ENCODE results near the gene ATRN.

DNA sequence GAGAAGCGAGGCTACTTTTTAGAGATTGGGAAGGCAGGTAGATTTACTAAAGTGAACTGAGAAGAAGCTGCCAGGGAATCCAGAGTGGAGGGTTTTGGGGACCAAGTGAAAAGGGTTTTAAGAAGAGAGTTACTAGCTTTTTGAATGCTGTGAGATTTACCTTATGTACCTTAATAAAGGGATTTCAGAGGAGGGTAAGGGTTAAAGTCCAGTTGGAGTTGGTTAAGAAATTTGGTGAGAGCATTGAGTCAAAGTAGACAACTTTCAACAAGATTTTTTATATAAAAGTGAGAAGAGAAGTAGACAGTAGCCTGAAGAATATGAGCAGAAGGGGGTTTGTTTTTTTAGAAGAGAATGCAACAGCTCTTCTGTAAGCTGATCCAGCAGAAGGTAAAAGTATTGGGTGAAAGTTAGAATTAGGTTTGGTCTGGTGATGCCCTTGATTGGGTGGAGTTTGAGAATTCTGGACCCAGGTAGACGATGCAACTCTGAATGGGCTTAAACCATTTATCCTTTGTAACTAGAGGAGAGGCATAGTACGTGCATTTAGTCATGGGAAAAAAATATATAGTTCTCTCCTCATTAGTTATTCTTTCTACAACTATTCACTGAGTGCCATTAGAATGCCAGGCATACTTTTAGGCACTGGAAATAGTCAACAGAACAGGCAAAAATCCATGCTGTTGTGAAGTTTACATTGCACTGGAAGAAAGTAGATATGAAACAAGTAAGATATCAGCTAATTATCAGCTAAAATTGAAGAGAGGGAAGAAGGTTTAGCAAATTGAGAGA, 44.8 kb downstream of the ATRN start:
- no peak for TF ChIP-seq MAX (CRISPR knock-in tag; IDR thresholded peaks at IDR 0.05)
- TF ChIP-seq, protein P1, sequence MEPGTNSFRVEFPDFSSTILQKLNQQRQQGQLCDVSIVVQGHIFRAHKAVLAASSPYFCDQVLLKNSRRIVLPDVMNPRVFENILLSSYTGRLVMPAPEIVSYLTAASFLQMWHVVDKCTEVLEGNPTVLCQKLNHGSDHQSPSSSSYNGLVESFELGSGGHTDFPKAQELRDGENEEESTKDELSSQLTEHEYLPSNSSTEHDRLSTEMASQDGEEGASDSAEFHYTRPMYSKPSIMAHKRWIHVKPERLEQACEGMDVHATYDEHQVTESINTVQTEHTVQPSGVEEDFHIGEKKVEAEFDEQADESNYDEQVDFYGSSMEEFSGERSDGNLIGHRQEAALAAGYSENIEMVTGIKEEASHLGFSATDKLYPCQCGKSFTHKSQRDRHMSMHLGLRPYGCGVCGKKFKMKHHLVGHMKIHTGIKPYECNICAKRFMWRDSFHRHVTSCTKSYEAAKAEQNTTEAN (CRISPR knock-in tag; IDR thresholded peaks at IDR 0.05), result no peak
- no peak for TF ChIP-seq CTCF (IDR thresholded peaks at IDR 0.05)
- TF ChIP-seq, protein P2, sequence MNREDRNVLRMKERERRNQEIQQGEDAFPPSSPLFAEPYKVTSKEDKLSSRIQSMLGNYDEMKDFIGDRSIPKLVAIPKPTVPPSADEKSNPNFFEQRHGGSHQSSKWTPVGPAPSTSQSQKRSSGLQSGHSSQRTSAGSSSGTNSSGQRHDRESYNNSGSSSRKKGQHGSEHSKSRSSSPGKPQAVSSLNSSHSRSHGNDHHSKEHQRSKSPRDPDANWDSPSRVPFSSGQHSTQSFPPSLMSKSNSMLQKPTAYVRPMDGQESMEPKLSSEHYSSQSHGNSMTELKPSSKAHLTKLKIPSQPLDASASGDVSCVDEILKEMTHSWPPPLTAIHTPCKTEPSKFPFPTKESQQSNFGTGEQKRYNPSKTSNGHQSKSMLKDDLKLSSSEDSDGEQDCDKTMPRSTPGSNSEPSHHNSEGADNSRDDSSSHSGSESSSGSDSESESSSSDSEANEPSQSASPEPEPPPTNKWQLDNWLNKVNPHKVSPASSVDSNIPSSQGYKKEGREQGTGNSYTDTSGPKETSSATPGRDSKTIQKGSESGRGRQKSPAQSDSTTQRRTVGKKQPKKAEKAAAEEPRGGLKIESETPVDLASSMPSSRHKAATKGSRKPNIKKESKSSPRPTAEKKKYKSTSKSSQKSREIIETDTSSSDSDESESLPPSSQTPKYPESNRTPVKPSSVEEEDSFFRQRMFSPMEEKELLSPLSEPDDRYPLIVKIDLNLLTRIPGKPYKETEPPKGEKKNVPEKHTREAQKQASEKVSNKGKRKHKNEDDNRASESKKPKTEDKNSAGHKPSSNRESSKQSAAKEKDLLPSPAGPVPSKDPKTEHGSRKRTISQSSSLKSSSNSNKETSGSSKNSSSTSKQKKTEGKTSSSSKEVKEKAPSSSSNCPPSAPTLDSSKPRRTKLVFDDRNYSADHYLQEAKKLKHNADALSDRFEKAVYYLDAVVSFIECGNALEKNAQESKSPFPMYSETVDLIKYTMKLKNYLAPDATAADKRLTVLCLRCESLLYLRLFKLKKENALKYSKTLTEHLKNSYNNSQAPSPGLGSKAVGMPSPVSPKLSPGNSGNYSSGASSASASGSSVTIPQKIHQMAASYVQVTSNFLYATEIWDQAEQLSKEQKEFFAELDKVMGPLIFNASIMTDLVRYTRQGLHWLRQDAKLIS (CRISPR knock-in tag; IDR thresholded peaks at IDR 0.05; ENCODE audit: borderline replicate concordance), result no peak
- no peak for TF ChIP-seq SMAD3 (CRISPR knock-in tag; IDR thresholded peaks at IDR 0.05; ENCODE audit: borderline replicate concordance)
- no peak for TF ChIP-seq SP1 (CRISPR knock-in tag; conservative IDR thresholded peaks at IDR 0.05)
- no peak for TF ChIP-seq CREM (CRISPR knock-in tag; IDR thresholded peaks at IDR 0.05)
- TF ChIP-seq NR3C1 (CRISPR knock-in tag; conservative IDR thresholded peaks at IDR 0.05; ENCODE audit: low read depth), result no peak
- no peak for TF ChIP-seq ZNF263 (CRISPR knock-in tag; IDR thresholded peaks at IDR 0.05; ENCODE audit: low read depth)
- TF ChIP-seq, protein P3, sequence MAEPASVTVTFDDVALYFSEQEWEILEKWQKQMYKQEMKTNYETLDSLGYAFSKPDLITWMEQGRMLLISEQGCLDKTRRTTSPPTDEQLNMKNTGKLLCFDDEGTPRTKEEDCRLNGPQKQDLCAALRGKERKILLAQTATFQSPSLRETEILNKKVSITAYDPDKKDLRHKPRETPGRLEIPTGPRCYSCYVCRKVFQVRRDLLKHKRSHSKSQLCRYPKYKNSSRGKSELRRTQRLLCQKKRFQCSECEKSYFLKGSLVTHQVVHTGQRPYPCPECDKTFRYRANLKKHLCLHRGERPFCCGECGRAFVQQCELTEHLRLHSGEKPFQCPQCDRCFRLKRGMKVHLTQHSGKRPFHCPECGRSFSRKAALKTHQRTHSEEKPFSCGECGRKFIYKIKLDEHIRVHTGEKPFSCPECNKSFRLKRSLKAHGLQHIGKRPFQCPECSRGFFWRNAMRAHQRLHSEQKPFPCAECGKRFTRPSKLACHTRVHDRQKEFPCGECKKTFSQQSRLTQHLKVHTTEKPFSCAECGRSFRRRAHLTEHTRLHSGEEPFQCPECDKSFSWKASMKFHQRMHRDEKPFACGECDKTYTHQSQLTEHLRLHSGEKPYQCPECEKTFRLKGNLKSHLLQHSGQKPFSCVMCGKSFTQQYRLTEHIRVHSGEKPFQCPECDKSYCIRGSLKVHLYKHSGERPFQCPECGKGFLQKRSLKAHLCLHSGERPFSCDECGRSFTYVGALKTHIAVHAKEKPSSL (CRISPR knock-in tag; conservative IDR thresholded peaks at IDR 0.05), result no peak
- no peak for TF ChIP-seq SMAD4 (CRISPR knock-in tag; IDR thresholded peaks at IDR 0.05)
